CD4-positive, alpha-beta T cell treated with Interleukin-21 for 1 hour (primary cell): Measurements from ENCODE around the gene RNASE9.
"Not testable (repeated sequence)": the region's sequence is repeated elsewhere in the genome, so short reads cannot be mapped to it uniquely, and the experiment has no call there.

Source experiments
- DNase-seq: peaks from one replicate; pipeline ENCODE4 v3.0.0-alpha.2; 2020

The RNASE9 gene

GRCh38 chr14:20515846-20516245, 45.0 kb downstream of the RNASE9 start:
- DNase-seq = no peak

- no peak for DNase-seq
These were observed 48.5 kb downstream of the RNASE9 start for GRCh38 chr14:20512177-20512905.

- no peak for DNase-seq
These were observed 52.5 kb downstream of the RNASE9 start for GRCh38 chr14:20508367-20508766.

DNA sequence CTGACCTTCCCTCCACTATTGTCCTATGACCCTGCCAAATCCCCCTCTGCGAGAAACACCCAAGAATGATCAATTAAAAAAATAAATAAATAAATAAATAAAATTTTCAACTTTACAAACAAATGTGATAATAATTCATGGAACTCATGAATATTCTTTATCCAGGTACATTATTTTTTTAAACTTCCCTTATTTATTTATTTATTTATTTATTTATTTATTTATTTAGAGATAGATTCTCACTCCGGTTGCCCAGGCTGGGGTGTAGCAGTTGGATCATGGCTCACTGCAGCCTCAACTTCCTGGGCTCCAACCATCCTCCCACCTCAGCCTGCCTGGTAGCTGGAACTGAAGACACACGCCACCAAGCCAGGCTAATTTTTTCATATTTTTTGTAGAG, 53.3 kb downstream of the RNASE9 start:
- not testable (repeated sequence) for DNase-seq

DNA sequence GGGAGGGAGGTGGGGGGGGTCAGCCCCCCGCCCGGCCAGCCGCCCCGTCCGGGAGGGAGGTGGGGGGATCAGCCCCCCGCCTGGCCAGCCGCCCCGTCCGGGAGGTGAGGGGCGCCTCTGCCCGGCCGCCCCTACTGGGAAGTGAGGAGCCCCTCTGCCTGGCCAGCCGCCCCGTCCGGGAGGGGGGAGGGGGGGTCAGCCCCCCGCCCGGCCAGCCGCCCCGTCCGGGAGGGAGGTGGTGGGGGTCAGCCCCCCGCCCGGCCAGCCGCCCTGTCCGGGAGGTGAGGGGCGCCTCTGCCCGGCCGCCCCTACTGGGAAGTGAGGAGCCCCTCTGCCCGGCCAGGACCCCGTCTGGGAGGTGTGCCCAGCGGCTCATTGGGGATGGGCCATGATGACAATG, 54.1 kb downstream of the RNASE9 start:
- not testable (repeated sequence) for DNase-seq

DNA sequence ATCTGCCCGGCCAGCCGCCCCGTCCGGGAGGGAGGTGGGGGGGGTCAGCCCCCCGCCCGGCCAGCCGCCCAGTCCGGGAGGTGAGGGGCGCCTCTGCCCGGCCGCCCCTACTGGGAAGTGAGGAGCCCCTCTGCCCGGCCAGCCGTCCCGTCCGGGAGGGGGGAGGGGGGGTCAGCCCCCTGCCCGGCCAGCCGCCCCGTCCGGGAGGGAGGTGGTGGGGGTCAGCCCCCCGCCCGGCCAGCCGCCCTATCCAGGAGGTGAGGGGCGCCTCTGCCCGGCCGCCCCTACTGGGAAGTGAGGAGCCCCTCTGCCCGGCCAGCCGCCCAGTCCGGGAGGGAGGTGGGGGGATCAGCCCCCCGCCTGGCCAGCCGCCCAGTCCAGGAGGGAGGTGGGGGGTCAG, 54.6 kb downstream of the RNASE9 start:
- DNase-seq = not testable (repeated sequence)
